Measurements from ENCODE around the gene SLCO4C1.
A peak's percentile ranks its signal among the peaks of the same experiment; 100 is the strongest.

The SLCO4C1 gene

GRCh38 chr5:102312586-102313370, 16.7 kb upstream of the SLCO4C1 start:
- DNase-seq (ENCODE audit: low read depth, low spot score): no peak
- Histone ChIP-seq H3K27me3 (ENCODE audit: insufficient read depth, insufficient read length) (no peaks in the 10 kb centered on the region), H3K4me3 (ENCODE audit: insufficient read length, low read depth) (no peak overlapping the region), H3K36me3 (ENCODE audit: insufficient read depth, insufficient read length, low read length) (no peaks in the 10 kb centered on the region), H3K9ac (ENCODE audit: insufficient read length, low read depth) (no peak overlapping the region), H3K4me1 (ENCODE audit: insufficient read depth, insufficient read length) (no peaks in the 10 kb centered on the region), H3K9me3 (ENCODE audit: insufficient read depth, low read length) (no peaks in the 10 kb centered on the region)
- TF ChIP-seq SUZ12 (IDR thresholded peaks at IDR 0.05; ENCODE audit: extremely low read depth, insufficient read depth, insufficient read length) (no peak), YY1 (IDR thresholded peaks at IDR 0.05; ENCODE audit: insufficient read depth, insufficient read length) (no peak), ZNF274 (IDR thresholded peaks at IDR 0.05; ENCODE audit: low read depth, low read length) (no peak)

- H3K27me3 ChIP-seq (ENCODE audit: insufficient read depth, insufficient read length): no peaks in the 10 kb centered on the region
- TF ChIP-seq ZNF274 (IDR thresholded peaks at IDR 0.05; ENCODE audit: low read depth, low read length) (no peak), SUZ12 (IDR thresholded peaks at IDR 0.05; ENCODE audit: extremely low read depth, insufficient read depth, insufficient read length) (no peak), YY1 (IDR thresholded peaks at IDR 0.05; ENCODE audit: insufficient read depth, insufficient read length) (no peak)
- no peak for DNase-seq (ENCODE audit: low read depth, low spot score)
- no peaks in the 10 kb centered on the region for H3K36me3 ChIP-seq (ENCODE audit: insufficient read depth, insufficient read length, low read length)
- no peak overlapping the region for H3K4me3 ChIP-seq (ENCODE audit: insufficient read length, low read depth)
- no peaks in the 10 kb centered on the region for H3K9me3 ChIP-seq (ENCODE audit: insufficient read depth, low read length)
- H3K9ac ChIP-seq (ENCODE audit: insufficient read length, low read depth): no peak overlapping the region
- H3K4me1 ChIP-seq (ENCODE audit: insufficient read depth, insufficient read length): no peaks in the 10 kb centered on the region
These were observed 13.5 kb upstream of the SLCO4C1 start for GRCh38 chr5:102309586-102309985.

GRCh38 chr5:102307232-102307631, 11.1 kb upstream of the SLCO4C1 start:
- TF ChIP-seq YY1 (IDR thresholded peaks at IDR 0.05; ENCODE audit: insufficient read depth, insufficient read length): no peak
- no peak for TF ChIP-seq SUZ12 (IDR thresholded peaks at IDR 0.05; ENCODE audit: extremely low read depth, insufficient read depth, insufficient read length)
- no peak for TF ChIP-seq ZNF274 (IDR thresholded peaks at IDR 0.05; ENCODE audit: low read depth, low read length)
- Histone ChIP-seq H3K9ac (ENCODE audit: insufficient read length, low read depth) (no peak overlapping the region), H3K27me3 (ENCODE audit: insufficient read depth, insufficient read length) (no peaks in the 10 kb centered on the region), H3K36me3 (ENCODE audit: insufficient read depth, insufficient read length, low read length) (no peaks in the 10 kb centered on the region), H3K4me1 (ENCODE audit: insufficient read depth, insufficient read length) (no peaks in the 10 kb centered on the region), H3K4me3 (ENCODE audit: insufficient read length, low read depth) (no peak overlapping the region), H3K9me3 (ENCODE audit: insufficient read depth, low read length) (no peaks in the 10 kb centered on the region)
- DNase-seq (ENCODE audit: low read depth, low spot score): no peak

GRCh38 chr5:102306121-102306520, 10.0 kb upstream of the SLCO4C1 start:
- TF ChIP-seq YY1 (IDR thresholded peaks at IDR 0.05; ENCODE audit: insufficient read depth, insufficient read length) (no peak), ZNF274 (IDR thresholded peaks at IDR 0.05; ENCODE audit: low read depth, low read length) (no peak), SUZ12 (IDR thresholded peaks at IDR 0.05; ENCODE audit: extremely low read depth, insufficient read depth, insufficient read length) (no peak)
- no peaks in the 10 kb centered on the region for H3K27me3 ChIP-seq (ENCODE audit: insufficient read depth, insufficient read length)
- H3K4me3 ChIP-seq (ENCODE audit: insufficient read length, low read depth): no peak overlapping the region
- H3K4me1 ChIP-seq (ENCODE audit: insufficient read depth, insufficient read length): no peaks in the 10 kb centered on the region
- H3K36me3 ChIP-seq (ENCODE audit: insufficient read depth, insufficient read length, low read length): no peaks in the 10 kb centered on the region
- DNase-seq (ENCODE audit: low read depth, low spot score): no peak
- H3K9me3 ChIP-seq (ENCODE audit: insufficient read depth, low read length): no peaks in the 10 kb centered on the region
- H3K9ac ChIP-seq (ENCODE audit: insufficient read length, low read depth): no peak overlapping the region

GRCh38 chr5:102295534-102296177, 428 bp downstream of the SLCO4C1 start:
- H3K4me1 ChIP-seq (ENCODE audit: insufficient read depth, insufficient read length): no peaks in the 10 kb centered on the region
- DNase-seq (ENCODE audit: low read depth, low spot score): no peak
- peak overlapping the region; percentile 65 for H3K4me3 ChIP-seq (ENCODE audit: insufficient read length, low read depth)
- no peaks in the 10 kb centered on the region for H3K27me3 ChIP-seq (ENCODE audit: insufficient read depth, insufficient read length)
- H3K9me3 ChIP-seq (ENCODE audit: insufficient read depth, low read length): no peaks in the 10 kb centered on the region
- H3K36me3 ChIP-seq (ENCODE audit: insufficient read depth, insufficient read length, low read length): no peaks in the 10 kb centered on the region
- peak overlapping the region; percentile 80 for H3K9ac ChIP-seq (ENCODE audit: insufficient read length, low read depth)
- no peak for TF ChIP-seq YY1 (IDR thresholded peaks at IDR 0.05; ENCODE audit: insufficient read depth, insufficient read length)

GRCh38 chr5:102294886-102295395, 1.1 kb downstream of the SLCO4C1 start:
- peak overlapping the region; percentile 65 for H3K4me3 ChIP-seq (ENCODE audit: insufficient read length, low read depth)
- no peak overlapping the region for H3K9ac ChIP-seq (ENCODE audit: insufficient read length, low read depth)
- no peaks in the 10 kb centered on the region for H3K4me1 ChIP-seq (ENCODE audit: insufficient read depth, insufficient read length)
- no peaks in the 10 kb centered on the region for H3K27me3 ChIP-seq (ENCODE audit: insufficient read depth, insufficient read length)
- H3K36me3 ChIP-seq (ENCODE audit: insufficient read depth, insufficient read length, low read length): no peaks in the 10 kb centered on the region
- no peak for DNase-seq (ENCODE audit: low read depth, low spot score)
- no peaks in the 10 kb centered on the region for H3K9me3 ChIP-seq (ENCODE audit: insufficient read depth, low read length)
- TF ChIP-seq SUZ12 (IDR thresholded peaks at IDR 0.05; ENCODE audit: extremely low read depth, insufficient read depth, insufficient read length): no peak
- TF ChIP-seq ZNF274 (IDR thresholded peaks at IDR 0.05; ENCODE audit: low read depth, low read length): no peak
- TF ChIP-seq YY1 (IDR thresholded peaks at IDR 0.05; ENCODE audit: insufficient read depth, insufficient read length): no peak

GRCh38 chr5:102290004-102290403, 6.1 kb downstream of the SLCO4C1 start:
- no peak overlapping the region for H3K4me3 ChIP-seq (ENCODE audit: insufficient read length, low read depth)
- H3K36me3 ChIP-seq (ENCODE audit: insufficient read depth, insufficient read length, low read length): no peaks in the 10 kb centered on the region
- TF ChIP-seq ZNF274 (IDR thresholded peaks at IDR 0.05; ENCODE audit: low read depth, low read length) (no peak), YY1 (IDR thresholded peaks at IDR 0.05; ENCODE audit: insufficient read depth, insufficient read length) (no peak), SUZ12 (IDR thresholded peaks at IDR 0.05; ENCODE audit: extremely low read depth, insufficient read depth, insufficient read length) (no peak)
- no peaks in the 10 kb centered on the region for H3K27me3 ChIP-seq (ENCODE audit: insufficient read depth, insufficient read length)
- no peak overlapping the region for H3K9ac ChIP-seq (ENCODE audit: insufficient read length, low read depth)
- DNase-seq (ENCODE audit: low read depth, low spot score): no peak
- H3K4me1 ChIP-seq (ENCODE audit: insufficient read depth, insufficient read length): no peaks in the 10 kb centered on the region
- no peaks in the 10 kb centered on the region for H3K9me3 ChIP-seq (ENCODE audit: insufficient read depth, low read length)
